ENCODE data around the gene ITGB3BP.
"Not testable (repeated sequence)": the region's sequence is repeated elsewhere in the genome, so short reads cannot be mapped to it uniquely, and the experiment has no call there.

Gene ITGB3BP

DNA sequence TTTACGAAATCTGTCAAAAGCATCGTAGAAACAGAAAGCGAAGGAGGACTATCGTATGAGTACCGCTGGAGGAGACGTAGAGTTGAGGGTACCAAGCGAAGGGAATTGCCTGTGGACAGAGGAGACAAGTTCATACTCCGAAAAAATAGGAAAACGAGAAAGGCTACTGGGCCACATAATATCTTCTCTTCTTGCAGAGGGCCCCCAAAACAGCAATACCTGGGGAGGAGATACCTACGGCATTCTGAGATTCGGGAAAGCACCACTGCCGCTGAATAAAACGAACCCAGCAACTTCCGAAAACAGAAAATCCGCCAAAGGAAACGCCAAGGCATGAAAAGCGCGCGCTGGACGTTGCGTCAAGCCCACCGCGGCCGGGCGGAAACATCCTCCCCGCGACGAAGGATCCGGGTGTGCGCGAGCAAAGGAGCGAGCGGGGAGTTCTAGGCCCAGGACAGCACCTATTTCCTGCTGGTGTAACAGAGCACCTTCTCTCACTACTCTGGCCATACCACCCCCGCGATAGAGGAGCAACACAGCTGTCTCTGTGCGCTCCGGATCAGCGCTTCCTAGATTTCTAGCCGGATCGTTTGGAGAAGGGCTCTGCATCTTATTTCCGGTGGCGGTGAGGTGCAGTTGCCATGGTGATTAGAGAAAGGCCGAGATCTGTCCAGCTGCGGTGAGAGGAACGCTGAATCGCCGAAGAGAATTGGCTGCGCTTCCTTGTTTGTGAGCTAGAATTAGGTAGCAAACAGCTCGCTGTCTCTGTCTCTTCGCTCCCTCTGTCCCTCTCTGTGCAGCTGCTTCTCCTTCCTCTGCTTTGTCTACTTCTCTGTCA lies at the start of gene ITGB3BP, which contains the start of gene EFCAB7:
Gene ITGB3BP, minus strand, starts transcription at position 335 of the 838 bp plus-strand sequence. Its CDS starts 92 bp downstream, at position 243.
Gene EFCAB7, plus strand, starts transcription at position 635 of the 838 bp plus-strand sequence. CDS start 2,048 bp downstream, outside the sequence.
- peak; percentile 89 for DNase-seq (ENCODE audit: low read depth)

DNA sequence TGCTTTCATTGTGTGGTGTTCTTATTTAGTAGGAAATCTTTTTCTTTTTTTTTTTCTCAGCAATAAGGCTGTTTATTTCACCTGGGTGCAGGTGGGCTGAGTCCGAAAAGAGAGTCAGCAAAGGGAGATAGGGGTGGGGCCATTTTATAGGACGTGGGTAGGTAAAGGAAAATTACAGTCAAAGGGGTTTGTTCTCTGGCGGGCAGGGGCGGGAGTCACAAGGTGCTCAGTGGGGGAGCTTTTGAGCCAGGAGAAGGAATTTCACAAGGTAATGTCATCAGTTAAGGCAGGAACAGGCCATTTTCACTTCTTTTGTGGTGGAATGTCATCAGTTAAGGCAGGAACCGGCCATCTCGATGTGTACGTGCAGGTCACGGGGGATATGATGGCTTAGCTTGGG lies 49.7 kb upstream of the ITGB3BP start:
- not testable (repeated sequence) for DNase-seq (ENCODE audit: low read depth)

- no peak for DNase-seq (ENCODE audit: low read depth)
Measured at GRCh38 chr1:63569640-63570316, 46.8 kb upstream of the ITGB3BP start.

DNA sequence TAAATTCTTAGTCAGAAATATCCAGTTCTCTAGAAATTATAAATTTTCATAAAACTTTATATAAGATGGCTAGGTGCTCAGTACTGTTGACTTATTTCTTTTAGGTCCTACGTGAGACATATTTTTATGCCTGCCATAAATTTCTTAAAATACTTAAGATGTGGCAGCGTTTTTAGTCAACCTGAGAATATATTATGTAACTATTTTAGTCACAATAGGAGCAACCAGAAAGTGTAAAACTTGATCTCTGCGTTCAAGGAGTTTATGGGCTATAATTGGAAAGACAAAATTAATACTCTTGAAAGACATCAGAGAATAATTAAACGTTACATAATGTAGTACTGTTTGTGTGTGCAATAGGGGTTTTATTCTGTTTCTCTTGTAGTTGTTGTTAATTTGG lies 46.0 kb upstream of the ITGB3BP start:
- no peak for DNase-seq (ENCODE audit: low read depth)

GRCh38 chr1:63563745-63564144 lies 40.7 kb upstream of the ITGB3BP start:
- DNase-seq (ENCODE audit: low read depth), result no peak

- no peak for DNase-seq (ENCODE audit: low read depth)
Measured at GRCh38 chr1:63559357-63559756, 36.3 kb upstream of the ITGB3BP start.

GRCh38 chr1:63557365-63557987 lies 34.5 kb upstream of the ITGB3BP start:
- no peak for DNase-seq (ENCODE audit: low read depth)

GRCh38 chr1:63555480-63555879 lies 32.5 kb upstream of the ITGB3BP start:
- no peak for DNase-seq (ENCODE audit: low read depth)

DNA sequence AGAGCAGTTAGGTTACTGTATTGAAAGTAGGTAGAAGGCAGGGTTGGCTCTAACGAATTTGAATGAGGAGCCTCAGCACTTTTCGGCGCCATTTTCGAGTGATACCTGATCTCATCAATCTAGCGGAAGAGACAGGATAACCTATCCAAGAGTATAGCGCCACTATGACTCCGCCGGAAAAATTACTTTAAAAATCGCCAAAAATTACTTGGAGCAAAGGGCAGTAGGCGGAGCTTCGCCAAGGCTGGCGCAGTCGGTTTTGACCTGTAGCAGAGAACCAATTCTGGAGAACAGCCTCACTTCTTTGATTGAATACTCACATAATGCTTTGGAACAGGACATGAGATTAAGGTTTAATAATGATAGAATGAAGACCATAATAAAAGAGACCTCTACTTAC lies 25.9 kb upstream of the ITGB3BP start:
- DNase-seq (ENCODE audit: low read depth), result no peak

- DNase-seq (ENCODE audit: low read depth), result no peak
Measured at GRCh38 chr1:63548303-63548702, 25.3 kb upstream of the ITGB3BP start.

GRCh38 chr1:63547621-63548294 lies 24.7 kb upstream of the ITGB3BP start:
- DNase-seq (ENCODE audit: low read depth), result no peak

GRCh38 chr1:63545780-63546179 lies 22.8 kb upstream of the ITGB3BP start:
- DNase-seq (ENCODE audit: low read depth), result no peak

DNA sequence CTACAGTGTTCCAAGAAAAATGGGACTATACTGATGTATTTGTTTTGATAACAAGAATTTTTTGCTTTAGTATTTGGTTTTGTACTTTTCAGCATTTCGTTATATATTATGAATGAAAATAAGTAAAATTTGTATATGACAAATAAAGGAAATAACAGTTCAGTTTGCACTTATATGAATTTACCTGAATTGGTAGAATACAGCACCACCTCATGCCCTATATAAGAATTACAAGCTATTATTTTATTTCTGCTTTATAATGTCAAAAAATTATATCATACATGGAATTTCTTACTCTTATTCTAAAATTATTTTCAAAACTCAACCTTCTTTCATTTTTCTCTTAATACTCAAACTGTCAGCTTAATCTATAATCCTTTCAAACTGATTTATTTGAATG lies 14.9 kb upstream of the ITGB3BP start:
- no peak for DNase-seq (ENCODE audit: low read depth)

DNA sequence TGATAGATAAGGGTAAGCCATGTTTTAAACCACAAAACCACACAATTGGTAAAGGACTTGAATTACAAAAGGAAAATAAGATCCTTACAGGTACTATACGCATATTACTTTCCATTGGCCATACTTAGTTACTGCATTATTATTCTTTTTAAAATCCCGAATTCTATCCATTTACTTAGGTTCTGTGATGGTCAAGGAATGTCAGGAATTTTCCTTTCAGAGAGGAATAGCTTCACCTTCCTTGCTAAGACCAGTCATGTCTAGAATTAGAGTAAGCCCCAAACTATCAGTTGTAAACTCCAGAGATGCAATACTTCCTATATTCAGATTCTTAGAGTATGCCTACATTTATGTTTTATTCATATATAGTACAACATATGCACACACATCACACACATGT lies 14.0 kb upstream of the ITGB3BP start:
- no peak for DNase-seq (ENCODE audit: low read depth)

- no peak for DNase-seq (ENCODE audit: low read depth)
Measured at GRCh38 chr1:63534406-63534805, 11.4 kb upstream of the ITGB3BP start.

DNA sequence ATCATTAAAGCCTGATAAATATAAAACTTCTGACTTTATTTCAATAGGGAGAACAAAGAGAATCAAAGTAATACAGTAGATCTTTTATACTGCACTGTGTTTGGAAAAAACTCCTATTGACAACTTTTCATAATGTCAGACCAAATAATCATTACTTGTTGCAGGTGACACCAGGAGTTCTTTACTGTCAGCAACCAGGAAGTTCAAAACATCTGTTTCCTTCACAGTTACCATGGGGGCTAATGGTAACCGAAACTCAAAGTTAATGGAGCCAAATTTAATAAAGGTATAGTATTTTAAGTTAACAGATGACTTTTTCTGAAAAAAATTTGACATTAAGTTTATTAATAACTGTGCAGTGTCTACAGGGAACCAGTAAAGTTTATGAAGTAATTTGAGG lies 10.9 kb upstream of the ITGB3BP start:
- no peak for DNase-seq (ENCODE audit: low read depth)

- DNase-seq (ENCODE audit: low read depth), result no peak
Measured at GRCh38 chr1:63532727-63533126, 9.7 kb upstream of the ITGB3BP start.

- DNase-seq (ENCODE audit: low read depth), result no peak
Measured at GRCh38 chr1:63524201-63524600, 1.2 kb upstream of the ITGB3BP start.

DNA sequence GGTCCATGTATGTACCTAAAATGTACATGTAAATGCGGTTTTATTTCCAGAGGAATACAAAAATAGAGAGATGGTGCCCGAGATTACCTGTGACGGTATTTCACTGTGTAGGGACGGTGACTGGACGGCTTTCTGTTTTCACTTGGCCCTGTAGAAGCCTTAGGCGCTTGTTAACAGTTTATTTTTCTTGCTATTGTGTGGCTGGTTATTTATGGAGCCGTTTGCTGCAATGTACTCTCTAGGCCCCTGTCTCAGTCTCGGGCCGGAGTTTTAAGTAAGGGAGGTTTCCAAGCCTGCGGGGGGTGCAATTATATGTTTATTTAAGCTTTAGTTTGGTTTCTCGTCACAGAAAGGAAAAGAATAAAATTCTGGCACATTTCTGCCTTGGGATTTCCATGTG lies 713 bp upstream of the ITGB3BP start:
- DNase-seq (ENCODE audit: low read depth), result no peak

GRCh38 chr1:63516629-63517028 lies 6.4 kb downstream of the ITGB3BP start:
- DNase-seq (ENCODE audit: low read depth), result no peak

DNA sequence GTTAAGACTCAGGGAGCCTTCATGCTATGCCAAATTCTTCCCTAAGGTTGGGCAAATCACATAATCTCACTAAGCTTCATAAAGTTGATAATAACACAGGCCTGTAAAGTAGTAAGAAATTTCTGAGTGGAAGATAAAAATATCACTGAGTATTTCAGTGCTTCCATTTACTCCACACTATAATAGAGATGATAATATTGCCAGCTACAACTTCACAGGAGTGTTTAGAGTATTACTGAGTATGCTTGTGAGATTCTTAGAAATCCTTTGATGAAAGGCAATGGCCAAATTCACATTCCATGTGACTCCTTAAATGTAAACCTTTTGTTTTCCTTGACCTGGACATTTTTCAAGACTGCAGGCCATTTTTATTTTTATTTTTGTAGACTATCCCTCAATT lies 10.4 kb downstream of the ITGB3BP start:
- DNase-seq (ENCODE audit: low read depth), result no peak

DNA sequence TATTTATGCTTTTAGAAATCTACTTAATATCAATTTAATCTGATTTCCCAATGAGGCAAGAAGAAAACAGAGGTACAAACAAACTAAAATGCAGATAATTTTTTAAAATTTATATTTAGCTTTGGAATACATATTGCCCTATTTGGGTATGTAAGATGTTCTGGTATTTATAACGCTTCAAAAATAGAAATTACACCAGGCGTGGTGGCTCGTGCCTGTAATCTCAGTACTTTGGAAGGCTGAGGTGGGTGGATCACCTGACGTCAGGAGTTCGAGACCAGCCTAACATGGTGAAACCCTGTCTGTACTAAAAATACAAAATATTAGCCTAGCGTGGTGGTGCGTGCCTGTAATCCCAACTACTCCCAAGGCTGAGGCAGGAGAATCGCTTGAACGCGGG lies 13.3 kb downstream of the ITGB3BP start:
- DNase-seq (ENCODE audit: low read depth), result no peak

Data from HS-5 (cell line).